SK-N-SH (cell line): ENCODE data around the gene NAALADL1.

Experiments
- CTCF ChIP-seq: fragments of 200-600 bp; sonication (generic); IDR thresholded peaks from 2 replicates; pipeline ENCODE4 v1.6.1; 2017; ENCODE audit warnings: antibody characterized with exemption, mild to moderate bottlenecking, moderate library complexity
- POLR2AphosphoS5 ChIP-seq: IDR thresholded peaks from 2 replicates; pipeline ENCODE4 v1.6.1; 2012; ENCODE audit warnings: low read depth, low read length
- SMC3 ChIP-seq: IDR thresholded peaks from 2 replicates; pipeline ENCODE4 v1.6.1; 2012; ENCODE audit warnings: low read depth, low read length, improper control_type of control experiment

- TF ChIP-seq CTCF = peak; percentile 44
- peak; percentile 32 for TF ChIP-seq SMC3
- TF ChIP-seq POLR2AphosphoS5 = no peak
Measured at GRCh38 chr11:64996710-64997380, 61.5 kb downstream of the NAALADL1 start, which contains the start of gene BATF2.
